Measurements from ENCODE around the gene PAX5. TPM values are rescaled to one million over a fixed set of nuclear protein-coding genes. Genes with fewer than 3 reads are reported as not detected.

Gene PAX5
- total and polyA plus RNA-seq, 2 of the 13 experiments (the other 11 are each of a cell fraction or from before 2014, with no cell fraction given) = not detected

- TF ChIP-seq ZMAT5 (CRISPR knock-in tag; IDR thresholded peaks at IDR 0.05; ENCODE audit: borderline replicate concordance, low read depth) (no peak), ARHGAP35 (CRISPR knock-in tag; IDR thresholded peaks at IDR 0.05; ENCODE audit: borderline replicate concordance) (no peak), SMAD9 (CRISPR knock-in tag; IDR thresholded peaks at IDR 0.05) (no peak), ZNF747 (CRISPR knock-in tag; IDR thresholded peaks at IDR 0.05; ENCODE audit: borderline replicate concordance) (no peak), ZNF296 (CRISPR knock-in tag; conservative IDR thresholded peaks at IDR 0.05) (no peak), ZBTB40 (IDR thresholded peaks at IDR 0.05) (no peak), ZBTB40 (CRISPR knock-in tag; IDR thresholded peaks at IDR 0.05) (no peak), SIN3B (IDR thresholded peaks at IDR 0.05; ENCODE audit: low read length) (no peak), ZBTB26 (CRISPR knock-in tag; IDR thresholded peaks at IDR 0.05; ENCODE audit: borderline replicate concordance) (no peak), ZNF782 (CRISPR knock-in tag; IDR thresholded peaks at IDR 0.05; ENCODE audit: borderline replicate concordance) (no peak)
- TF ChIP-seq, protein P1, sequence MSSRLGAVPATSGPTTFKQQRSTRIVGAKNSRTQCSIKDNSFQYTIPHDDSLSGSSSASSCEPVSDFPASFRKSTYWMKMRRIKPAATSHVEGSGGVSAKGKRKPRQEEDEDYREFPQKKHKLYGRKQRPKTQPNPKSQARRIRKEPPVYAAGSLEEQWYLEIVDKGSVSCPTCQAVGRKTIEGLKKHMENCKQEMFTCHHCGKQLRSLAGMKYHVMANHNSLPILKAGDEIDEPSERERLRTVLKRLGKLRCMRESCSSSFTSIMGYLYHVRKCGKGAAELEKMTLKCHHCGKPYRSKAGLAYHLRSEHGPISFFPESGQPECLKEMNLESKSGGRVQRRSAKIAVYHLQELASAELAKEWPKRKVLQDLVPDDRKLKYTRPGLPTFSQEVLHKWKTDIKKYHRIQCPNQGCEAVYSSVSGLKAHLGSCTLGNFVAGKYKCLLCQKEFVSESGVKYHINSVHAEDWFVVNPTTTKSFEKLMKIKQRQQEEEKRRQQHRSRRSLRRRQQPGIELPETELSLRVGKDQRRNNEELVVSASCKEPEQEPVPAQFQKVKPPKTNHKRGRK (CRISPR knock-in tag; IDR thresholded peaks at IDR 0.05) = no peak
Observed at GRCh38 chr9:36967997-36968396, 66.1 kb downstream of the PAX5 start (continued).

Measured in HepG2 (cell line).